Endothelial cell of hepatic sinusoid (primary cell): ENCODE results near the gene ABCC3.

ENCODE experiments used
- in situ Hi-C: cut with HindIII; loops from 2 replicates; pipeline ENCODE4 v1.10.0; 2017; ENCODE audit warnings: low sequenced_read_pairs

ABCC3 gene

GRCh38 chr17:50641357-50641756, 6.7 kb downstream of the ABCC3 start:
- in situ Hi-C loops: no loop called here

GRCh38 chr17:50642071-50642721, 7.5 kb downstream of the ABCC3 start:
- in situ Hi-C loops: no loop called here

GRCh38 chr17:50642722-50643656, 8.3 kb downstream of the ABCC3 start:
- in situ Hi-C loops: no loop called here

- in situ Hi-C loops: no loop called here
Observed at GRCh38 chr17:50645748-50646682, 11.3 kb downstream of the ABCC3 start.

- in situ Hi-C loops: no loop called here
Observed at GRCh38 chr17:50647187-50647586, 12.5 kb downstream of the ABCC3 start.

- in situ Hi-C loops: no loop called here
Observed at GRCh38 chr17:50649042-50649908, 14.6 kb downstream of the ABCC3 start.

- in situ Hi-C loops: no loop called here
Observed at GRCh38 chr17:50651661-50652060, 17.0 kb downstream of the ABCC3 start.

GRCh38 chr17:50653738-50654137, 19.1 kb downstream of the ABCC3 start:
- in situ Hi-C loops: no loop called here

GRCh38 chr17:50656509-50656908, 21.8 kb downstream of the ABCC3 start:
- in situ Hi-C loops: no loop called here

- in situ Hi-C loops: no loop called here
Observed at GRCh38 chr17:50657054-50657453, 22.4 kb downstream of the ABCC3 start.

- in situ Hi-C loops: no loop called here
Observed at GRCh38 chr17:50657627-50658026, 22.9 kb downstream of the ABCC3 start.

- in situ Hi-C loops: no loop called here
Observed at GRCh38 chr17:50658616-50659015, 23.9 kb downstream of the ABCC3 start.

- in situ Hi-C loops: no loop called here
Observed at GRCh38 chr17:50659179-50659578, 24.5 kb downstream of the ABCC3 start.

- in situ Hi-C loops: no loop called here
Observed at GRCh38 chr17:50660042-50660886, 25.6 kb downstream of the ABCC3 start.

- in situ Hi-C loops: no loop called here
Observed at GRCh38 chr17:50660887-50661345, 26.2 kb downstream of the ABCC3 start.

GRCh38 chr17:50661348-50661747, 26.7 kb downstream of the ABCC3 start:
- in situ Hi-C loops: no loop called here

- in situ Hi-C loops: no loop called here
Observed at GRCh38 chr17:50661795-50662391, 27.2 kb downstream of the ABCC3 start.

- in situ Hi-C loops: no loop called here
Observed at GRCh38 chr17:50662632-50663225, 28.0 kb downstream of the ABCC3 start.
